Thyroid gland (tissue), 4 donors: ENCODE results near the gene GAB3.

ENCODE experiments used
- CTCF ChIP-seq, 6 experiments: fragments of 200-600 bp in 3 of 6; fragments of 450-650 bp in 3 of 6; sonication (generic) in 3 of 6; IDR thresholded peaks; one replicate each; pipeline ENCODE4 v1.5.1; 2016 to 2019; ENCODE audit warnings: antibody characterized with exemption in 6 of 6, mild to moderate bottlenecking in 2 of 6, inconsistent platforms in 1 of 6, moderate library complexity in 1 of 6
- POLR2A ChIP-seq, 2 donors: fragments of 450-650 bp; IDR thresholded peaks; one replicate each; pipeline ENCODE4 v1.6.1; 2017; ENCODE audit warnings: antibody characterized with exemption in 2 of 2, mild to moderate bottlenecking in 2 of 2, moderate library complexity in 1 of 2

- TF ChIP-seq CTCF (IDR thresholded peaks at IDR 0.05) = no peak
- TF ChIP-seq POLR2A (IDR thresholded peaks at IDR 0.05) = no peak
Measured at GRCh38 chrX:154731184-154731583, 19.7 kb downstream of the GAB3 start.
